Ishikawa (cell line): ENCODE data around the gene MYH15.

Experiments used
- CEBPB ChIP-seq: IDR thresholded peaks from 2 replicates; pipeline ENCODE4 v1.6.1; 2012
- CREB1 ChIP-seq: IDR thresholded peaks from 2 replicates; pipeline ENCODE4 v1.6.1; 2012; ENCODE audit warnings: low read depth
- EGR1 ChIP-seq: IDR thresholded peaks from 2 replicates; pipeline ENCODE4 v1.6.1; 2012
- EP300 ChIP-seq: IDR thresholded peaks from 2 replicates; pipeline ENCODE4 v1.6.1; 2012; ENCODE audit warnings: borderline replicate concordance
- FOXM1 ChIP-seq: IDR thresholded peaks from 2 replicates; pipeline ENCODE4 v1.6.1; 2012; ENCODE audit warnings: low read depth, borderline replicate concordance
- NFIC ChIP-seq: IDR thresholded peaks from 2 replicates; pipeline ENCODE4 v1.6.1; 2012
- RAD21 ChIP-seq: IDR thresholded peaks from 2 replicates; pipeline ENCODE4 v1.6.1; 2012; ENCODE audit warnings: low read depth
- REST ChIP-seq: IDR thresholded peaks from 2 replicates; pipeline ENCODE4 v1.6.1; 2012; ENCODE audit warnings: low read depth, mild to moderate bottlenecking
- TAF1 ChIP-seq: IDR thresholded peaks from 2 replicates; pipeline ENCODE4 v1.6.1; 2012; ENCODE audit warnings: low read depth, mild to moderate bottlenecking
- TCF12 ChIP-seq: IDR thresholded peaks from 2 replicates; pipeline ENCODE4 v1.6.1; 2012; ENCODE audit warnings: low read depth
- TEAD4 ChIP-seq: IDR thresholded peaks from 2 replicates; pipeline ENCODE4 v1.6.1; 2012
- YY1 ChIP-seq: IDR thresholded peaks from 2 replicates; pipeline ENCODE4 v1.6.1; 2012; ENCODE audit warnings: low read depth
- ZBTB7A ChIP-seq: IDR thresholded peaks from 2 replicates; pipeline ENCODE4 v1.6.1; 2012; ENCODE audit warnings: low read depth
- TF ChIP-seq, protein P1 (sequence below): IDR thresholded peaks from 2 replicates; pipeline ENCODE4 v1.6.1; 2012
- TF ChIP-seq, protein P2 (sequence below): IDR thresholded peaks from 2 replicates; pipeline ENCODE4 v1.6.1; 2012

MYH15 gene

DNA sequence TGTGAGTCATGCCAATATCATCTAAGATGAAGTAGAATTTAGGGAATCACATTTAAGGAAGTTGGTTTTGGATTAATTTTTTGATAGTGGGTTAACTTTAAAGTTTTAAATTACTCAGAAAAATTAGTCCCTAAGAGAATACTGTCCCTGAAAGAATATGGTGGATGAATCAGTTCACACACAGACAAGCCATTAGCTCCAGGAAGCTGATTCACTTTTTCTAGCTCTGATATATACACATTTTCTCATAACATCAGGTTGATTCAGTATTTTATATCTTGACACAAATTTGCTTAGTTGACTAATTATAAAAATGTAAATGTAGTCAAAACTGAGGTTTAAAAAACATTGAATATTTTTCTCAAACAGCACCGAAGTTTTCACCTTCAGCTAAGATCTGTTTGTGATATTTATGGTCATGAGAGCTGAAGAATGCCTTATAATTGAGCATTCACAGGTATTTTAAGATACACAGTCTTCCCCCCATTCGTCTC lies 55.1 kb downstream of the MYH15 start:
- TF ChIP-seq, protein P1, sequence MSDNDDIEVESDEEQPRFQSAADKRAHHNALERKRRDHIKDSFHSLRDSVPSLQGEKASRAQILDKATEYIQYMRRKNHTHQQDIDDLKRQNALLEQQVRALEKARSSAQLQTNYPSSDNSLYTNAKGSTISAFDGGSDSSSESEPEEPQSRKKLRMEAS, result no peak
- TF ChIP-seq REST, result no peak
- no peak for TF ChIP-seq CEBPB
- no peak for TF ChIP-seq ZBTB7A
- TF ChIP-seq CREB1, result no peak
- no peak for TF ChIP-seq YY1
- TF ChIP-seq, protein P2, sequence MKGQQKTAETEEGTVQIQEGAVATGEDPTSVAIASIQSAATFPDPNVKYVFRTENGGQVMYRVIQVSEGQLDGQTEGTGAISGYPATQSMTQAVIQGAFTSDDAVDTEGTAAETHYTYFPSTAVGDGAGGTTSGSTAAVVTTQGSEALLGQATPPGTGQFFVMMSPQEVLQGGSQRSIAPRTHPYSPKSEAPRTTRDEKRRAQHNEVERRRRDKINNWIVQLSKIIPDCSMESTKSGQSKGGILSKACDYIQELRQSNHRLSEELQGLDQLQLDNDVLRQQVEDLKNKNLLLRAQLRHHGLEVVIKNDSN, result no peak
- no peak for TF ChIP-seq RAD21
- TF ChIP-seq TCF12, result no peak
- no peak for TF ChIP-seq NFIC
- TF ChIP-seq EGR1, result no peak
- no peak for TF ChIP-seq EP300
- TF ChIP-seq TEAD4, result no peak
- TF ChIP-seq FOXM1, result no peak
- TF ChIP-seq TAF1, result no peak

DNA sequence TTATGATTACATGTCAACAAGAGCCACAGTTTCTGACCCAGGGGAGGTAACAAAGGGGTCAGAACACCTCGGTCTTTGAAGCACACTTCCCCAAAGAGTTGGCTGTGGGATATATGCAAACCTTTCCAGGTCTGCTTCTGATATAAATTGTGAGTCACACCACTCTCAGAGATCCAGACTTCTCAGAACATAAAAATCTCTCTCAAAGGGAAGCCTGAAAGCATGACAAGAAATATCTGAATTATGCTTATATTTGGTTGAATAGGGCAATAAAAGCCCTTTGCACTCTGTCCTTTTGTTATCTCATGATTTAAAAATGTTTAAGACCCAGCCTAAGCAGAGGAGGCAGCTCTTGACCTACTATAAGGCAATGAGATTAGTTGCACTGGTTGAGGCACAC lies 56.8 kb downstream of the MYH15 start:
- TF ChIP-seq TAF1, result no peak
- no peak for TF ChIP-seq TCF12
- TF ChIP-seq NFIC, result no peak
- TF ChIP-seq EGR1, result no peak
- no peak for TF ChIP-seq CEBPB
- no peak for TF ChIP-seq EP300
- no peak for TF ChIP-seq TEAD4
- no peak for TF ChIP-seq REST
- TF ChIP-seq CREB1, result no peak

- TF ChIP-seq YY1, result no peak
- TF ChIP-seq EP300, result no peak
- TF ChIP-seq CREB1, result no peak
- no peak for TF ChIP-seq NFIC
- TF ChIP-seq REST, result no peak
- TF ChIP-seq TAF1, result no peak
- TF ChIP-seq ZBTB7A, result no peak
- TF ChIP-seq RAD21, result no peak
- no peak for TF ChIP-seq TEAD4
- TF ChIP-seq, protein P2, result no peak
- no peak for TF ChIP-seq CEBPB
- TF ChIP-seq, protein P1, result no peak
- TF ChIP-seq EGR1, result no peak
- TF ChIP-seq TCF12, result no peak
- TF ChIP-seq FOXM1, result no peak
These were observed 60.0 kb downstream of the MYH15 start for GRCh38 chr3:108450444-108450843.

GRCh38 chr3:108448593-108448992 lies 61.8 kb downstream of the MYH15 start:
- TF ChIP-seq TCF12 (no peak), YY1 (no peak), CEBPB (no peak), FOXM1 (no peak), CREB1 (no peak)
